Measurements from ENCODE around the gene MYO1H.
"Not testable (repeated sequence)": the region's sequence is repeated elsewhere in the genome, so short reads cannot be mapped to it uniquely, and the experiment has no call there.

MYO1H gene

GRCh38 chr12:109347589-109347988 is at the start of gene MYO1H:
Gene MYO1H, plus strand, starts transcription at chr12:109347900. Its CDS starts 61 bp downstream, at chr12:109347961.
- DNase-seq (ENCODE audit: low read depth, low spot score) = no peak

GRCh38 chr12:109299849-109300248 is 47.9 kb upstream of the MYO1H start:
- no peak for DNase-seq (ENCODE audit: low read depth, low spot score)

- DNase-seq (ENCODE audit: low read depth, low spot score) = no peak
These were observed 46.0 kb upstream of the MYO1H start for GRCh38 chr12:109301643-109302168.

- DNase-seq (ENCODE audit: low read depth, low spot score) = no peak
These were observed 45.3 kb upstream of the MYO1H start for GRCh38 chr12:109302358-109302757.

GRCh38 chr12:109302770-109303169 is 44.9 kb upstream of the MYO1H start:
- DNase-seq (ENCODE audit: low read depth, low spot score) = no peak

GRCh38 chr12:109304485-109304884 is 43.2 kb upstream of the MYO1H start:
- no peak for DNase-seq (ENCODE audit: low read depth, low spot score)

- DNase-seq (ENCODE audit: low read depth, low spot score) = no peak
These were observed 42.2 kb upstream of the MYO1H start for GRCh38 chr12:109305547-109305946.

- DNase-seq (ENCODE audit: low read depth, low spot score) = no peak
These were observed 40.6 kb upstream of the MYO1H start for GRCh38 chr12:109307051-109307450.

- no peak for DNase-seq (ENCODE audit: low read depth, low spot score)
These were observed 38.9 kb upstream of the MYO1H start, which contains the start of gene FOXN4 for GRCh38 chr12:109308534-109309380. Gene FOXN4, minus strand, starts transcription at chr12:109309284. Its CDS starts 963 bp downstream, at chr12:109308321.

- no peak for DNase-seq (ENCODE audit: low read depth, low spot score)
These were observed 38.1 kb upstream of the MYO1H start for GRCh38 chr12:109309381-109310246.

- no peak for DNase-seq (ENCODE audit: low read depth, low spot score)
These were observed 37.2 kb upstream of the MYO1H start for GRCh38 chr12:109310247-109311125.

- DNase-seq (ENCODE audit: low read depth, low spot score) = not testable (repeated sequence)
These were observed 26.4 kb upstream of the MYO1H start for GRCh38 chr12:109321294-109321693.

- no peak for DNase-seq (ENCODE audit: low read depth, low spot score)
These were observed 18.7 kb upstream of the MYO1H start for GRCh38 chr12:109329003-109329402.

- DNase-seq (ENCODE audit: low read depth, low spot score) = no peak
These were observed 18.0 kb upstream of the MYO1H start for GRCh38 chr12:109329686-109330085.

- DNase-seq (ENCODE audit: low read depth, low spot score) = no peak
These were observed 17.1 kb upstream of the MYO1H start for GRCh38 chr12:109330282-109331230.

- no peak for DNase-seq (ENCODE audit: low read depth, low spot score)
These were observed 16.3 kb upstream of the MYO1H start for GRCh38 chr12:109331301-109331952.

- no peak for DNase-seq (ENCODE audit: low read depth, low spot score)
These were observed 12.8 kb upstream of the MYO1H start for GRCh38 chr12:109334887-109335286.

GRCh38 chr12:109336593-109336992 is 11.1 kb upstream of the MYO1H start:
- DNase-seq (ENCODE audit: low read depth, low spot score) = no peak

- DNase-seq (ENCODE audit: low read depth, low spot score) = no peak
These were observed 4.0 kb upstream of the MYO1H start for GRCh38 chr12:109343677-109344076.

- DNase-seq (ENCODE audit: low read depth, low spot score) = no peak
These were observed 2.3 kb upstream of the MYO1H start for GRCh38 chr12:109345428-109345827.
